H1 (cell line): ENCODE measurements around the gene CDC42SE2. TPM values are rescaled to one million over a fixed set of nuclear protein-coding genes. Genes with fewer than 3 reads are reported as not detected.

Source experiments
- CTCF ChIA-PET: fragments of 300-600 bp; sonication (Branson Sonifier 250); formaldehyde crosslinking; loops from one replicate; lab custom pipeline; 2021; ENCODE audit not compliant: partially characterized antibody; lab: Charles Lee
- POLR2A ChIA-PET: fragments of 300-600 bp; sonication (Branson Sonifier 250); formaldehyde crosslinking; loops from one replicate; lab custom pipeline; 2021; ENCODE audit warnings: inconsistent platforms; ENCODE audit not compliant: partially characterized antibody; lab: Charles Lee
- DNase-seq, 2 experiments: peaks; one replicate each; pipeline versions ENCODE4 v3.0.0 to v3.0.0-alpha.2; 2010 to 2022; ENCODE audit warnings: low spot score in 2 of 2, low read depth in 1 of 2, mixed read lengths in 1 of 2
- FAIRE-seq: peaks from 2 replicates; lab custom pipeline; 2011; peaks lifted over from hg19 to GRCh38; lab: Jason Lieb, UNC
- H2AFZ ChIP-seq: 2 replicates; pipeline ENCODE4 v1.8.1; 2012; ENCODE audit warnings: low read length, inconsistent platforms
- H2AK5ac ChIP-seq: 2 replicates; pipeline ENCODE4 v1.6.1; 2013; ENCODE audit warnings: low read depth, low read length
- H2BK120ac ChIP-seq: replicated peaks from 2 replicates; pipeline ENCODE3; 2013; ENCODE audit warnings: low read depth, low read length, inconsistent platforms
- H2BK12ac ChIP-seq: 2 replicates; pipeline ENCODE4 v1.6.1; 2013; ENCODE audit warnings: low read depth, low read length
- H2BK15ac ChIP-seq: 2 replicates; pipeline ENCODE4 v1.6.1; 2013; ENCODE audit warnings: low read length
- H2BK20ac ChIP-seq: 2 replicates; pipeline ENCODE4 v1.6.1; 2013; ENCODE audit warnings: low read length
- H2BK5ac ChIP-seq: 2 replicates; pipeline ENCODE4 v1.6.1; 2013; ENCODE audit warnings: low read depth, low read length
- H3K14ac ChIP-seq: 2 replicates; pipeline ENCODE4 v1.6.1; 2013; ENCODE audit warnings: inconsistent platforms; ENCODE audit not compliant: insufficient read length
- H3K18ac ChIP-seq: 2 replicates; pipeline ENCODE4 v1.6.1; 2013; ENCODE audit warnings: low read length; ENCODE audit errors: extremely low read depth
- H3K23ac ChIP-seq: 2 replicates; pipeline ENCODE4 v1.6.1; 2013; ENCODE audit warnings: inconsistent platforms; ENCODE audit not compliant: insufficient read length
- H3K23me2 ChIP-seq: 2 replicates; pipeline ENCODE4 v1.6.1; 2013; ENCODE audit warnings: low read depth, low read length
- H3K27ac ChIP-seq: 2 replicates; pipeline ENCODE4 v1.6.1; 2011; ENCODE audit warnings: low read depth, low read length, inconsistent platforms
- H3K27me3 ChIP-seq, 4 experiments: replicated peaks in 1 of 4; 1 replicate in 1 of 4; 2 replicates in 3 of 4; pipeline versions ENCODE4 v1.6.1 to v1.8.1; 2011 to 2013; ENCODE audit warnings: low read length in 3 of 4, mild to moderate bottlenecking in 3 of 4, inconsistent platforms in 2 of 4, mixed read lengths in 2 of 4, moderate library complexity in 1 of 4; ENCODE audit not compliant: control insufficient read depth in 3 of 4, insufficient read depth in 3 of 4; ENCODE audit errors: extremely low read depth in 1 of 4
- H3K36me3 ChIP-seq, 4 experiments: 2 replicates each; pipeline versions ENCODE4 v1.6.1 to v1.8.1; 2011 to 2013; ENCODE audit warnings: mild to moderate bottlenecking in 4 of 4, low read length in 3 of 4, moderate library complexity in 2 of 4, control low read depth in 1 of 4, inconsistent platforms in 1 of 4; ENCODE audit not compliant: insufficient read depth in 4 of 4, control insufficient read depth in 2 of 4
- H3K4ac ChIP-seq: replicated peaks from 2 replicates; pipeline ENCODE3; 2013; ENCODE audit warnings: low read length, low read depth, mixed read lengths, inconsistent platforms; ENCODE audit not compliant: insufficient read length
- H3K4me1 ChIP-seq, 4 experiments: replicated peaks in 1 of 4; 1 replicate in 1 of 4; 2 replicates in 3 of 4; pipeline versions ENCODE4 v1.6.1 to v1.8.1; 2011 to 2013; ENCODE audit warnings: low read length in 3 of 4, inconsistent platforms in 2 of 4, mixed read lengths in 1 of 4; ENCODE audit not compliant: insufficient read depth in 4 of 4, control insufficient read depth in 3 of 4
- H3K4me2 ChIP-seq, 2 experiments: 2 replicates each; pipeline versions ENCODE4 v1.6.1 to v1.8.1; 2011 to 2013; ENCODE audit warnings: low read depth in 2 of 2, low read length in 2 of 2, control low read depth in 1 of 2, inconsistent platforms in 1 of 2, mild to moderate bottlenecking in 1 of 2; ENCODE audit not compliant: insufficient read depth in 1 of 2
- H3K4me3 ChIP-seq, 4 experiments: fragments of 200-600, 300-600 bp in 1 of 4; sonication (generic), shearing (Covaris generic), sonication (Bioruptor Twin) in 1 of 4; 2 replicates each; pipeline versions ENCODE4 v1.5.1 to v1.8.1; 2011 to 2016; ENCODE audit warnings: low read length in 4 of 4, low read depth in 3 of 4, control low read depth in 2 of 4, inconsistent platforms in 2 of 4, mild to moderate bottlenecking in 2 of 4, mixed read lengths in 1 of 4, moderate library complexity in 1 of 4; ENCODE audit not compliant: insufficient read depth in 2 of 4; ENCODE audit errors: extremely low read depth in 1 of 4
- H3K56ac ChIP-seq: replicated peaks from 2 replicates; pipeline ENCODE3; 2013; ENCODE audit warnings: low read depth, mild to moderate bottlenecking, mixed read lengths, low read length, inconsistent platforms; ENCODE audit not compliant: insufficient read length
- H3K79me1 ChIP-seq: 2 replicates; pipeline ENCODE4 v1.6.1; 2013; ENCODE audit warnings: low read depth, low read length, control low read depth
- H3K79me2 ChIP-seq, 2 experiments: 2 replicates each; pipeline versions ENCODE4 v1.6.1 to v1.8.1; 2012 to 2013; ENCODE audit warnings: low read length in 2 of 2, mild to moderate bottlenecking in 2 of 2, inconsistent platforms in 1 of 2; ENCODE audit not compliant: insufficient read depth in 2 of 2, control insufficient read depth in 1 of 2
- H3K9ac ChIP-seq, 4 experiments: replicated peaks in 1 of 4; 1 replicate in 1 of 4; 2 replicates in 3 of 4; pipeline versions ENCODE4 v1.6.1 to v1.8.1; 2011 to 2013; ENCODE audit warnings: low read depth in 3 of 4, low read length in 3 of 4, control low read depth in 2 of 4, mild to moderate bottlenecking in 2 of 4, moderate library complexity in 2 of 4, inconsistent platforms in 1 of 4; ENCODE audit errors: extremely low read depth in 1 of 4
- H3K9me3 ChIP-seq, 2 experiments: 2 replicates each; pipeline versions ENCODE4 v1.6.1 to v1.8.1; 2012 to 2013; ENCODE audit warnings: mild to moderate bottlenecking in 2 of 2, moderate library complexity in 2 of 2, control low read depth in 1 of 2, inconsistent platforms in 1 of 2, low read depth in 1 of 2, low read length in 1 of 2, mixed read lengths in 1 of 2; ENCODE audit not compliant: insufficient read depth in 2 of 2
- H4K20me1 ChIP-seq, 2 experiments: replicated peaks in 1 of 2; 2 replicates each; pipeline versions ENCODE3 to v1.8.1; 2011 to 2013; ENCODE audit warnings: inconsistent platforms in 2 of 2, low read length in 2 of 2, mild to moderate bottlenecking in 1 of 2; ENCODE audit not compliant: insufficient read depth in 2 of 2, control insufficient read depth in 1 of 2
- H4K5ac ChIP-seq: 2 replicates; pipeline ENCODE4 v1.6.1; 2013; ENCODE audit warnings: low read length, low read depth, mixed read lengths, inconsistent platforms; ENCODE audit not compliant: insufficient read length
- H4K8ac ChIP-seq: 2 replicates; pipeline ENCODE4 v1.8.0; 2013; ENCODE audit warnings: mild to moderate bottlenecking, moderate library complexity, low read length, inconsistent platforms; ENCODE audit not compliant: insufficient read depth; ENCODE audit errors: extremely low read depth
- H4K91ac ChIP-seq: replicated peaks from 2 replicates; pipeline ENCODE3; 2013; ENCODE audit warnings: low read length, mixed read lengths, inconsistent platforms; ENCODE audit not compliant: insufficient read length
- ASH2L ChIP-seq: fragments of 200-600, 300-600 bp; sonication (generic); IDR thresholded peaks from one replicate; pipeline ENCODE4 v1.7.1; 2017; ENCODE audit warnings: low read length
- GTF2F1 ChIP-seq: IDR thresholded peaks from 2 replicates; pipeline ENCODE4 v1.6.1; 2012; ENCODE audit warnings: low read depth, low read length, improper control_type of control experiment, borderline replicate concordance
- HDAC6 ChIP-seq: IDR thresholded peaks from one replicate; pipeline ENCODE4 v1.7.1; 2012; ENCODE audit warnings: low read depth, mild to moderate bottlenecking, inconsistent platforms, low read length, moderate library complexity
- WGBS, 2 experiments: shearing (Covaris generic) in 1 of 2; methylation state at CpG; one replicate each; pipeline versions ENCODE4 v1.1.6 to v1.1.7; 2013 to 2015; ENCODE audit warnings: low lambda C conversion rate in 2 of 2, mixed read lengths in 2 of 2, inconsistent platforms in 1 of 2, low coverage in 1 of 2, missing lambda C conversion rate in 1 of 2; ENCODE audit not compliant: insufficient replicate concordance in 2 of 2, insufficient coverage in 1 of 2, insufficient read length in 1 of 2; ENCODE audit errors: extremely low coverage in 1 of 2, missing lambda C conversion rate in 1 of 2; 5-methylcytosine and 5-hydroxymethylcytosine counted together
- polyA plus RNA-seq, 7 experiments: library from polyadenylated mRNA; depleted of rRNA in 3 of 7; stranded (reverse) in 5 of 7; unstranded in 2 of 7; fragments of >200 nt in 5 of 7; fragments of 200-250 nt in 2 of 7; gene quantifications; 1 replicate in 5 of 7; 2 replicates in 1 of 7; 4 replicates in 1 of 7; pipeline versions ENCODE4 v1.2.1 to v1.2.3, GENCODE V29; 2011 to 2013; ENCODE audit warnings: missing spikeins in 2 of 7, mixed read lengths in 2 of 7
- total RNA-seq: library from RNA; stranded (reverse); fragmentation: NEBNext Ultra II Directional; extraction: Animal tissue kit (Norgen Biotek cat#: 25700); gene quantifications from 2 replicates; pipeline ENCODE4 v1.2.1, GENCODE V29; 2021
- TF ChIP-seq, protein P1 (sequence below): IDR thresholded peaks from 2 replicates; pipeline ENCODE4 v1.6.1; 2012; ENCODE audit warnings: low read length, inconsistent platforms

The CDC42SE2 gene
- total and polyA plus RNA-seq, 2 of the 8 experiments (the other 6 are each of a cell fraction or from before 2014, with no cell fraction given), result 16.7 to 30.8 TPM

DNA sequence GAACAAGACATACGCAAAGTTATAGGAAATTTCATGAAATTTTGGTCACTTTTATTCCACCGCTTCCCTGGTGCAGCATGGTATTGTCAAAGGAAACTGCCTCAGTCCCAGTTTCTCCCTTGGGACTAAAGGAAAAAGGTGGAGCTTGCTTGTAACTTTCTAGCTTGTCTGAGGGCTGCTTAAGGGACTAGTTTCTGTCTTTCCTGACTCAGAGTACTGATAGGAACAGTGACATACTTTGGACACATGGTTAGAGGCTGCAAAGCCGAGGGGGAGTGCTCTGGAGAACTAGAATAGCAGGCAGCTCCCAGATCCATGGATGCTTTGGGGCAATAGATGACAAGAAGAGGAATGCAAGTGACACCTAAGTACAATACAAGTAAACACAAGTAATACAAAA, 136.7 kb downstream of the CDC42SE2 start:
- no peak overlapping the region for H4K5ac ChIP-seq
- FAIRE-seq, result no peak
- no peaks in the 10 kb centered on the region; a peak in 1 of 4 replicates for H3K9me3 ChIP-seq
- no peak overlapping the region for H3K27ac ChIP-seq
- H2BK12ac ChIP-seq, result no peak overlapping the region
- no peak overlapping the region for H2BK5ac ChIP-seq
- TF ChIP-seq HDAC6 (no peak), GTF2F1 (no peak), ASH2L (no peak)
- TF ChIP-seq, protein P1, sequence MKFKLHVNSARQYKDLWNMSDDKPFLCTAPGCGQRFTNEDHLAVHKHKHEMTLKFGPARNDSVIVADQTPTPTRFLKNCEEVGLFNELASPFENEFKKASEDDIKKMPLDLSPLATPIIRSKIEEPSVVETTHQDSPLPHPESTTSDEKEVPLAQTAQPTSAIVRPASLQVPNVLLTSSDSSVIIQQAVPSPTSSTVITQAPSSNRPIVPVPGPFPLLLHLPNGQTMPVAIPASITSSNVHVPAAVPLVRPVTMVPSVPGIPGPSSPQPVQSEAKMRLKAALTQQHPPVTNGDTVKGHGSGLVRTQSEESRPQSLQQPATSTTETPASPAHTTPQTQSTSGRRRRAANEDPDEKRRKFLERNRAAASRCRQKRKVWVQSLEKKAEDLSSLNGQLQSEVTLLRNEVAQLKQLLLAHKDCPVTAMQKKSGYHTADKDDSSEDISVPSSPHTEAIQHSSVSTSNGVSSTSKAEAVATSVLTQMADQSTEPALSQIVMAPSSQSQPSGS, result no peak
- H3K56ac ChIP-seq, result no peak overlapping the region
- no peak overlapping the region for H3K14ac ChIP-seq
- no peak overlapping the region for H2BK120ac ChIP-seq
- no peak overlapping the region for H2AK5ac ChIP-seq
- H4K8ac ChIP-seq, result no peak overlapping the region
- H2AFZ ChIP-seq, result no peak overlapping the region
- POLR2A ChIA-PET, result interaction anchor here (0.6 to 1.1 kb wide), 2 partner anchors 16 to 101 kb away, joined by 3 to 4 read pairs; no protein-coding TSS in a partner anchor
- H3K23me2 ChIP-seq, result no peaks in the 10 kb centered on the region
- H3K79me1 ChIP-seq, result no peaks in the 10 kb centered on the region
- H3K18ac ChIP-seq, result no peak overlapping the region
- peaks cover 0 to 3% (median 0%) of the 10 kb centered on the region in 4 experiments; a peak in 3 of 8 replicates for H3K36me3 ChIP-seq
- no peaks in the 10 kb centered on the region for H3K27me3 ChIP-seq
- no peak overlapping the region for H2BK15ac ChIP-seq
- no peak overlapping the region for H3K23ac ChIP-seq
- H4K20me1 ChIP-seq, result no peaks in the 10 kb centered on the region
- H2BK20ac ChIP-seq, result no peak overlapping the region
- DNase-seq, result no peak
- no peak overlapping the region for H4K91ac ChIP-seq
- H3K9ac ChIP-seq, result no peak overlapping the region
- H3K4me1 ChIP-seq, result no peaks in the 10 kb centered on the region
- 95% methylated on average over 3 of the region's 3 CpGs; no CpG with 5 or more reads in 1 of the 2 experiments for WGBS, 2 experiments
- no peak overlapping the region for H3K4ac ChIP-seq
- H3K4me2 ChIP-seq, result no peak overlapping the region
- no peak overlapping the region for H3K4me3 ChIP-seq
- H3K79me2 ChIP-seq, result no peaks in the 10 kb centered on the region
- CTCF ChIA-PET, result interaction anchor here (0.8 to 1.2 kb wide), 2 partner anchors 16 to 165 kb away, joined by 3 read pairs; no protein-coding TSS in a partner anchor
